ENCODE measurements around the gene TJAP1. TPM values are rescaled to one million over a fixed set of nuclear protein-coding genes. Genes with fewer than 3 reads are reported as not detected.

Gene TJAP1
- total RNA-seq, 1 donor from 2014 or later: 43.4 TPM

DNA sequence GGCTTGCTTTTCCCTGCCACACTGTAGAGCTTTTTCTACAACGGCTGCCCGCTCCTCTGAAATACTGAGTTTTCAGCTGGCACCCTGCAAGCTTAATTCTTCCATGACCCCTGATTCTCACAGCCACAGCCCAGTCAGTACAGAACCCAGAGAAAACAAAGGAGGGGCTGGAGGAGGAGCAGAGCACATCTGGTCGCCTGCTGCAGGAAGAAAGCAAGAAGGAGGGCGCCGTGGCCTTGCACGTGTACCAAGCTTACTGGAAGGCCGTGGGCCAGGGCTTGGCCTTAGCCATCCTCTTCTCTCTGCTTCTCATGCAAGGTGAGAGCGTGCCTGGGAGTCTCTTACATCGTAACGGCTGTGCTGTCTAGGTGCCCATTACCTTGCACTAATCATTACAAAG lies 33.3 kb upstream of the TJAP1 start:
- intact Hi-C loops (cut with micrococcal nuclease): no loop called here
- no peaks in the 10 kb centered on the region for H3K27me3 Mint-ChIP-seq (ENCODE audit: insufficient read depth)
- no peaks in the 10 kb centered on the region for H3K4me1 Mint-ChIP-seq (ENCODE audit: low read depth)
- no peak overlapping the region for H3K4me3 Mint-ChIP-seq
- no peak for DNase-seq (ENCODE audit: low spot score)
- H3K27ac Mint-ChIP-seq: no peak overlapping the region
- no peaks in the 10 kb centered on the region for H3K9me3 Mint-ChIP-seq
- H3K36me3 Mint-ChIP-seq (ENCODE audit: low read depth): peaks cover 31% of the 10 kb centered on the region

DNA sequence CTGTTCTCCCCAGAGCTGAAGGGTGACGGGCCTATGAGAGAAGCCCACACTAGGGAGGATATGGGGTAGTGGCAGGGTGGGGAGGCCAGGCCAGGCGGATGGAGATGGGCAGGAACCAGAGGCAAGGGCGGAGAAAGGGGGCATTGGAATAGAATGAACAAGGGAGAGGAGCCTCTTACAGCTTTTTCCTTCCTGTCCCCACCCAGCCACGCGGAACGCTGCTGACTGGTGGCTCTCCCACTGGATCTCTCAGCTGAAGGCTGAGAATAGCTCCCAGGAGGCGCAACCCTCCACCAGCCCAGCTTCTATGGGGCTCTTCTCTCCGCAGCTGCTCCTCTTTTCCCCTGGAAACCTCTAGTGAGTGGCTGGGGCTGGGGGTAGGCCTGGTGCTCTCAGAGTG lies 32.8 kb upstream of the TJAP1 start:
- peaks cover 31% of the 10 kb centered on the region for H3K36me3 Mint-ChIP-seq (ENCODE audit: low read depth)

DNA sequence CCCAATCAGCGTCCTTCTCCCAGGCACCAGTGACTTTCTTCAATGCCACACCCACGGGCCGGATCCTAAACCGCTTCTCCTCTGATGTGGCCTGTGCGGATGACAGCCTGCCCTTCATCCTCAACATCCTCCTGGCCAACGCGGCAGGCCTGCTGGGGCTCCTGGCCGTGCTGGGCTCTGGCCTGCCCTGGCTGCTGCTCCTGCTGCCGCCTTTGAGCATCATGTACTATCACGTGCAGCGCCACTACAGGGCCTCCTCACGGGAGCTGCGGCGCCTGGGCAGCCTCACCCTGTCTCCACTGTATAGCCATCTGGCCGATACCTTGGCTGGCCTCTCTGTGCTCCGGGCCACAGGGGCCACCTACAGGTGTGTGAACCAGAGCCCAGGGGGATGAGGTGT lies 31.8 kb upstream of the TJAP1 start:
- intact Hi-C loops (cut with micrococcal nuclease): no loop called here
- H3K36me3 Mint-ChIP-seq (ENCODE audit: low read depth): peaks cover 33% of the 10 kb centered on the region
- no peaks in the 10 kb centered on the region for H3K27me3 Mint-ChIP-seq (ENCODE audit: insufficient read depth)
- no peak for DNase-seq (ENCODE audit: low spot score)
- H3K9me3 Mint-ChIP-seq: no peaks in the 10 kb centered on the region
- no peaks in the 10 kb centered on the region for H3K4me1 Mint-ChIP-seq (ENCODE audit: low read depth)
- no peak overlapping the region for H3K27ac Mint-ChIP-seq
- no peak overlapping the region for H3K4me3 Mint-ChIP-seq

More for the DNA sequence above, 32.8 kb upstream of the TJAP1 start:
- H3K4me3 Mint-ChIP-seq: no peak overlapping the region
- H3K4me1 Mint-ChIP-seq (ENCODE audit: low read depth): no peaks in the 10 kb centered on the region
- no peaks in the 10 kb centered on the region for H3K9me3 Mint-ChIP-seq
- no peaks in the 10 kb centered on the region for H3K27me3 Mint-ChIP-seq (ENCODE audit: insufficient read depth)
- DNase-seq (ENCODE audit: low spot score): no peak
- intact Hi-C loops (cut with micrococcal nuclease): no loop called here
- no peak overlapping the region for H3K27ac Mint-ChIP-seq

DNA sequence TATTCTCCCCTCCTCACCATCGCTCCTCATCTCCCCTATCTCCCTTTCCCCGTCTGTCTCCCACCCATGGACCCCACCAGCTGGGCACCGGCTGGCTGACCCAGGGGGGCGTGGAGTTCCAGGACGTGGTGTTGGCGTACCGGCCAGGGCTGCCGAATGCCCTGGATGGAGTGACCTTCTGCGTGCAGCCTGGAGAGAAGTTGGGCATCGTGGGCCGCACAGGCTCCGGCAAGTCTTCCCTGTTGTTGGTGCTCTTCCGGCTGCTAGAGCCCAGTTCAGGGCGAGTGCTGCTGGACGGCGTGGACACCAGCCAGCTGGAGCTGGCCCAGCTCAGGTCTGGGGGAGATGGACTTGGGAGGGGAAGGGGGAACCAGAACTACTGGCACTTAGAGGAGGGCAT lies 29.8 kb upstream of the TJAP1 start:
- no peaks in the 10 kb centered on the region for H3K4me1 Mint-ChIP-seq (ENCODE audit: low read depth)
- H3K4me3 Mint-ChIP-seq: no peak overlapping the region
- no peaks in the 10 kb centered on the region for H3K9me3 Mint-ChIP-seq
- DNase-seq (ENCODE audit: low spot score): no peak
- intact Hi-C loops (cut with micrococcal nuclease): no loop called here
- peaks cover 33% of the 10 kb centered on the region for H3K36me3 Mint-ChIP-seq (ENCODE audit: low read depth)
- no peaks in the 10 kb centered on the region for H3K27me3 Mint-ChIP-seq (ENCODE audit: insufficient read depth)
- H3K27ac Mint-ChIP-seq: no peak overlapping the region

DNA sequence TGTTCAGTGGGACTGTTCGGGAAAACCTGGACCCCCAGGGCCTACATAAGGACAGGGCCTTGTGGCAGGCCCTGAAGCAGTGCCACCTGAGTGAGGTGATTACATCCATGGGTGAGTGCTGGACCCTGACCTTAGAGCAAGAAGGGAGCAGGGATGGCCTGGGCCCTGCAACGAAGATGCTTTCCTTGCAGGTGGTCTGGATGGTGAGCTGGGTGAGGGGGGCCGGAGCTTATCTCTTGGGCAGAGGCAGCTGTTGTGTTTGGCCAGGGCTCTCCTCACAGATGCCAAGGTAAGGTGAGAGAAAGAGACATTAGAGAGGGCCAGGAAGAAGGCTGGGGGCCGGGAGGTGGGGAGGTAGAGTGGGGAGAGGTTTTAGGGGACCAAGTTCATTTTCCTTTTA lies 28.5 kb upstream of the TJAP1 start:
- H3K9me3 Mint-ChIP-seq: no peaks in the 10 kb centered on the region
- intact Hi-C loops (cut with micrococcal nuclease): no loop called here
- H3K4me3 Mint-ChIP-seq: no peak overlapping the region
- no peak overlapping the region for H3K27ac Mint-ChIP-seq
- DNase-seq (ENCODE audit: low spot score): no peak
- peaks cover 26% of the 10 kb centered on the region for H3K36me3 Mint-ChIP-seq (ENCODE audit: low read depth)
- H3K4me1 Mint-ChIP-seq (ENCODE audit: low read depth): no peaks in the 10 kb centered on the region
- peaks cover 2% of the 10 kb centered on the region for H3K27me3 Mint-ChIP-seq (ENCODE audit: insufficient read depth)

DNA sequence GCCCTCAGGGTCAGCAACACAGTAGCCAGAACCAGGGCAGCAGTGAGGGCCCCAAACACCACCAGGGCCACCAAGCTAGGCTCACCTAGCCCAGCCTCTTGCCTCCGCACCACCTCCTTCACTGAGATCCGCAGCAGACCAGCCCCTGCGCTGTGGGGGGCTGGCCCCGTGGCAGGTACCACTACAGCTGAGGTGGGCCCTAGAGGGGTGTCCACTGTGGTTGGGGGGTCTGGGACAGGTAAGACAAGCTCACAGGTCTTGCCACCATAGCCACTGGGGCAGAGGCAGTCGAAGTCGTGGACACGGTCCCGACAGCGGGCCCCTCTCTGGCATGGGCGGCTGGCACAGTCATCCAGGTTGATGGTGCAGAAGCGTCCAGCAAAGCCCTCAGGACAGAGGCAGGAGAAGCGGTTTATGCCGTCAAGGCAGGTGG lies 26.7 kb upstream of the TJAP1 start:
- no peak for DNase-seq (ENCODE audit: low spot score)
- H3K4me1 Mint-ChIP-seq (ENCODE audit: low read depth): peaks cover 3% of the 10 kb centered on the region
- peaks cover 22% of the 10 kb centered on the region for H3K36me3 Mint-ChIP-seq (ENCODE audit: low read depth)
- intact Hi-C loops (cut with micrococcal nuclease): loop anchor here (10.0 kb wide), 1 partner anchor 624 kb away; no protein-coding TSS in a partner anchor
- no peak overlapping the region for H3K27ac Mint-ChIP-seq
- peaks cover 10% of the 10 kb centered on the region for H3K27me3 Mint-ChIP-seq (ENCODE audit: insufficient read depth)
- H3K9me3 Mint-ChIP-seq: no peaks in the 10 kb centered on the region
- H3K4me3 Mint-ChIP-seq: no peak overlapping the region

DNA sequence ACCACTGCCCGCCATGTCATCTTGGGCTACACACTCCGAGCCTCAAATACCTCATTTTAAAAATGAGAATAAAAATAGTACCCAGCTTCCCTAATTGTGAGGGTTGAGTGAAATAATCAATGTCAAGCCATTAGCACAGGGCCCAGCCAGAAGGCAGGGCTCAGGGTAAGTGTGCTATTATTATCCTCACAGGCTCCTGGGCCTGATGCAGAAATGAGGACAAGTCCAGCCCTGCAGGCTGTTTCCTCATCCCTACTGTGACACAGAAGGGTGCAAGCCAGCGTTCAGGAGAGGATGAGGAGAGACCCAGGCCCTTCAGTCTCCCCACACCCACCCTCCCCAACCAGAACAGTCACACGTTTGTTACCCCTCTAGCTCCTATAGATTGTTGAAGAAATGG lies 26.0 kb upstream of the TJAP1 start:
- Mint-ChIP-seq H3K36me3 (ENCODE audit: low read depth) (peaks cover 20% of the 10 kb centered on the region), H3K27ac (no peak overlapping the region), H3K9me3 (no peaks in the 10 kb centered on the region), H3K4me3 (no peak overlapping the region), H3K27me3 (ENCODE audit: insufficient read depth) (peaks cover 16% of the 10 kb centered on the region), H3K4me1 (ENCODE audit: low read depth) (peaks cover 7% of the 10 kb centered on the region)
- intact Hi-C loops (cut with micrococcal nuclease): loop anchor here (10.0 kb wide), 1 partner anchor 623 kb away; no protein-coding TSS in a partner anchor
- no peak for DNase-seq (ENCODE audit: low spot score)

DNA sequence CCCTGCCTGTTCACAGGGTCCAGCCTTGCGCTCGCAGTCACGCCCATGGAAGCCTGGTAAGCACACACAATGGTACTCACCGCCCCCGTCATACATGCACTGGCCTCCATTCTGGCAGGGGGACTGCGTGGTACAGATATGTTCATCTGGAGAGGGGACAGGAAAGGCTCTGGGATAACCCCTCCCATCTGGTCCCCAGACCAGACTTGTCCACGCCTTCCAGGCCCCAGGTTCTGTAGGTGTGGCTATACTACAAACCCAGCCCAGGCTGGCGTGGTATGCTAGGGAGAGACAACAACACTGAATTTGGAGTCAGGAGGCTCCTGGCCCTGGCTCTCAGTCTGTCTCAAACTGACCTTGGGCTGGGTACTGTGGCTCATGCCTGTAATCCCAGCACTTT lies 25.4 kb upstream of the TJAP1 start:
- Mint-ChIP-seq H3K27me3 (ENCODE audit: insufficient read depth) (peaks cover 20% of the 10 kb centered on the region), H3K4me1 (ENCODE audit: low read depth) (peaks cover 7% of the 10 kb centered on the region), H3K9me3 (no peaks in the 10 kb centered on the region), H3K27ac (no peak overlapping the region), H3K36me3 (ENCODE audit: low read depth) (peaks cover 21% of the 10 kb centered on the region), H3K4me3 (no peak overlapping the region)
- DNase-seq (ENCODE audit: low spot score): no peak
- intact Hi-C loops (cut with micrococcal nuclease): loop anchor here (10.0 kb wide), 1 partner anchor 623 kb away; no protein-coding TSS in a partner anchor

DNA sequence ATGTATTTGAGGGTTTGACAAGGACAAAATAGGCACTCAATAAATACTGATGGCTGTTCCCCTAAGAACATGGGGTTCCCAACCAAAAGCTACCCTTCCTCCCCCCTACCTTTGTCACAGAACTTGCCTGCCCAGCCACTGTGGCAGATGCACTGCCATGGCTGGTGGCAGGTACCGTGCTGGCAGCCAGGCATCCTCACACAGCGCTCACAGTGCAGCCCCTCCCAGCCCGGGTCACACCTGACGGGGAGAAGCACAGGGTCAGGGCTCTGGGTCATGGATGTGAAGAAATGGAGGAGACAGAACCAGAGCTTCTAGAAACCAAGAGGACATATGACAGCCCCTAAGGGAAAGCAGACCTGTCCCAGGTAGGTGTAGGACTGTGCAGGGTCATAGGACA lies 24.5 kb upstream of the TJAP1 start:
- no peak overlapping the region for H3K27ac Mint-ChIP-seq
- no peaks in the 10 kb centered on the region for H3K9me3 Mint-ChIP-seq
- no peak for DNase-seq (ENCODE audit: low spot score)
- peaks cover 19% of the 10 kb centered on the region for H3K36me3 Mint-ChIP-seq (ENCODE audit: low read depth)
- H3K4me1 Mint-ChIP-seq (ENCODE audit: low read depth): peaks cover 7% of the 10 kb centered on the region
- peaks cover 22% of the 10 kb centered on the region for H3K27me3 Mint-ChIP-seq (ENCODE audit: insufficient read depth)
- H3K4me3 Mint-ChIP-seq: no peak overlapping the region
- intact Hi-C loops (cut with micrococcal nuclease): loop anchor here (10.0 kb wide), 1 partner anchor 622 kb away; no protein-coding TSS in a partner anchor

DNA sequence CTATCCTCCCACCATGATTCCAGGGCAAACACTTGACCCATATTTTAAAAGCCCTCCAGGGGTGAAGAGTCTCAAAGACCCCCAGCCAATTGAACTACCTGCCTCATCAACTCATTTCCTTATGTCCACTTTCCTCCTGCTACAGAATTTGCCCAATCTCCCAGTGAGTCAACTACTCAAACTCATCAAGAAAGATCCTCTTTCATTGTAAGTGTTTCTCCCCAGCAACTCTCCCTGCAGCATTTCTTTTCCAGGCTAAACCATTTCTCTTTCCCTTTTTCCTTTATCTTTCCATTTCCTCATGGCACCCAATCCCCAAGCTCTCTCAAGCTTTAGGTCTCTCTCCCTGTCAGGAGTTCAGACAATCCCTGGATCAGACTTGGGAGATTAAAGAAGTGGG lies 23.5 kb upstream of the TJAP1 start:
- Mint-ChIP-seq H3K36me3 (ENCODE audit: low read depth) (peaks cover 11% of the 10 kb centered on the region), H3K9me3 (no peaks in the 10 kb centered on the region), H3K27ac (no peak overlapping the region), H3K4me3 (peak overlapping the region; percentile 74), H3K27me3 (ENCODE audit: insufficient read depth) (peaks cover 23% of the 10 kb centered on the region), H3K4me1 (ENCODE audit: low read depth) (peaks cover 7% of the 10 kb centered on the region)
- intact Hi-C loops (cut with micrococcal nuclease): loop anchor here (2.0 to 10.0 kb wide), 2 partner anchors 71 to 621 kb away; no protein-coding TSS in a partner anchor
- no peak for DNase-seq (ENCODE audit: low spot score)

DNA sequence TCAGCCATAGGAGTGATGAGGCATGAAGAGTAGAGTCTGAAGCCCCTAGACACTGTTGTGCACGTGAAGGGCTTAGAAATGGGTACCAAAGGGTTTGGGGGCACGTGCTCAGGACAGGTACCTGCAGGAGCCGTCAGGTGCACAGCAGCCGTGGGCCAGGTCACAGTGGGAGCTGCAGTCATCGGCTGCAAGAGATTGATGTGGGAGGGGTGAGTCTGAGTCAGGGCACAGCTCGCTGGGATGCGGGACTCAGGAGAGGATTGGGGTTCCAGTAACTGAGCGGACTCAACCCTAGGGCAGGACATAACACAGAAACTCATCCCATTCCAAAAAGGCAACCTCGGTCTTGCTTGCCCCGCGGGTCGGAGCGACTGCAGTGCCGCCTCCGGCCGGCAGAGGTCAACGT lies 23.1 kb upstream of the TJAP1 start:
- Mint-ChIP-seq H3K36me3 (ENCODE audit: low read depth) (peaks cover 10% of the 10 kb centered on the region), H3K27ac (peak overlapping the region; percentile 34), H3K9me3 (no peaks in the 10 kb centered on the region), H3K4me3 (peak overlapping the region; percentile 74), H3K4me1 (ENCODE audit: low read depth) (peaks cover 7% of the 10 kb centered on the region), H3K27me3 (ENCODE audit: insufficient read depth) (peaks cover 24% of the 10 kb centered on the region)
- intact Hi-C loops (cut with micrococcal nuclease): loop anchor here (2.0 to 10.0 kb wide), 2 partner anchors 71 to 621 kb away; no protein-coding TSS in a partner anchor
- DNase-seq (ENCODE audit: low spot score): no peak

DNA sequence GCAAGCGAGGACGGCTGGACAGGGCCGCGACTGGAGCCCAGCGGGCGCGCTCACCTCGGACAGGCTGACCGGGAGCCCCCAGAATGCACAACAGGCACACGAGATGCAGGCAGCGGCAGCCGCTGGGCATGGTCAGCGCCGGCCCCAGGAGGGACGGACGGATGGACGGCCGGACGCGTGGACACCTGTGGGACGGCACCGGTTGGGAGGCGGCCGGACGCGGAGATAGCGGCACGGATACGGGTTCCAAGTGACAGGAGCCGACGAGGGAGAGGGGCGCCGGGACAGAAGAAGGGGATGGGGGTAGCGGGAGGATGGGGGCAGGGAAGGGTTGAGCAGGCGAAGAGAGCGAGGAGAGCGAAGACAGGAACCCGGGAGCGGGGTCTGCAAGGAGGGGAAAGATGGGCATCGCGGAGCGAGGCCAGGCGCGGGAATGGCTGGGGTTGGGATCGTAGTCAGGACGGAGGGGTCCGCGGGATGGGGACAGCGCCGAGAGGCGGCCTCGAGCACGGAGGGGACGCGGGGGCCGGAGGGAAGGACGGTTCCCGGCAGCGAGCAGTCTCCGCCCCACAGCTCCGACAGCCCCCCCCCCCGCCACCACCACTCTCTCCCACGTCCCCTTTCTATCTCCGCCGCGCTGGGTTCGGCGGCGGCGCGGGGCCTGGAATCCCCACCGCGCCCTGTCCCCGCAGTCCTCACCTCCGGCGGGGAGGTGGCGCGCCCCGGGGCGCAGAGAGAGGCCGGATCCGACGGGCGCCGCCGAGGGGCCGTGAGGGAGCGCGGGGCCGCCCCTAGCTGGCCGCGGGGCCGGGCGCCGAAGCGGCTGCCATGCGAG lies 22.5 kb upstream of the TJAP1 start:
- Mint-ChIP-seq H3K9me3 (no peaks in the 10 kb centered on the region), H3K27me3 (ENCODE audit: insufficient read depth) (peaks cover 30% of the 10 kb centered on the region), H3K4me1 (ENCODE audit: low read depth) (peaks cover 11% of the 10 kb centered on the region), H3K27ac (peak overlapping the region; percentile 34), H3K36me3 (ENCODE audit: low read depth) (peaks cover 8% of the 10 kb centered on the region), H3K4me3 (peak overlapping the region; percentile 74)
- DNase-seq (ENCODE audit: low spot score): peak; percentile 60
- intact Hi-C loops (cut with micrococcal nuclease): loop anchor here (1.0 to 10.0 kb wide), 5 partner anchors 22 to 620 kb away; partner anchors contain the start of genes ABCC10 and TJAP1

Measured in activated T-helper 1 cell treated with anti-CD3 and anti-CD28 coated beads, Interleukin-12 subunit alpha, Interleukin-12 subunit beta, Interleukin-2, Interleukin-4 antibody, amounts not matched to agents 30 ng/mL and 10 ng/mL and 1 ng/mL, durations not matched to agents 14 hours and 24 hours and 36 hours (primary cell).